Measurements from ENCODE around the gene KATNAL2.
A peak's percentile ranks its signal among the peaks of the same experiment; 100 is the strongest.

Gene KATNAL2
- 0.61 to 1.7 (median 1.2) reads per million in 3 donors for total RNA-seq

- Histone ChIP-seq H3K27me3 (replicated peaks; ENCODE audit: control insufficient read depth, insufficient read depth, low read length, poor library complexity, severe bottlenecking) (no peaks in the 10 kb centered on the region), H3K27ac (ENCODE audit: insufficient read depth, low read length, poor library complexity, severe bottlenecking) (peak within 1 kb of the TSS; percentile 49)
- peak; percentile 62 to 67 (median 62) for DNase-seq
These were observed at the start of gene KATNAL2, which contains the start of gene PIAS2 for GRCh38 chr18:46917108-46917802. Gene KATNAL2, plus strand, starts transcription at chr18:46917602. Its CDS starts 29,271 bp downstream, at chr18:46946873. Gene PIAS2, minus strand, starts transcription at chr18:46917507. Its CDS starts 162 bp downstream, at chr18:46917345.

DNA sequence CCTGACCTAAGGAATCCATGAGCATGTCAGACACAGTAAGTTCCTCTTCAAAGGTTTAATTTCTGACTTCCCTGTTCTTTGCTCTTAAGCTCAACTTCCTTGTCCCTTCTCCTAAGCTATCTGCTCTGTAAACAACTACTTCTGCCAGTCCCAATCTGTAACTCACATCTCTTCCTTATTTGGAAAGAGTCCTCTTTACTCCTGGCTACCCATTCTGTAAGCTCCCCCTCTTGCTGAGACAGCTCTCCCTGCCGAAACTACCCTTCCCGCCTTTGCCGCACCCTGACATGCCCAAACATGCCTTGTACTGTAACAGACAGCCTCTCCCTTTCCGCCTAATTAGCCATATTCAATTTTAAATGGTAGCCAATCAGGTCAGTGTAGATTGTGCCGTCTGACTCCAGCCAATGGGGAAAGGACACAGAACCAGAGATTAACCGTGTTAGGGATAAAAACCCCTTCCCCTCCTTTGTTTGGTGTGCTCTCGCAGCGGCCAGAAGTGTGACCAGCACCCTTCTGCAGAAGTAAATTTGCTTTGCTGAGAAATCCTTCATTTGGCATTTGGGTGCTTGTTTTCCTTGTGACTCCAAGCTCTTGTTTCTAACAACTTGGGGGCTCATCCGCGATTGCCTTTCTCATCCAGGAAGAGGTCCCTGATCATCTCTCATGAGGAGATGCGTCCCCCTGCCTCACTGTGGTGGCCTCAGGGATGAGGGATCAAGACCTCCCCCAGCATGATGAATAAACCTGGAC is 49.1 kb upstream of the KATNAL2 start:
- peaks cover 3% of the 10 kb centered on the region for H3K36me3 ChIP-seq (ENCODE audit: control insufficient read depth, insufficient read depth, low read length)

More at GRCh38 chr18:46917108-46917802, at the start of gene KATNAL2, which contains the start of gene PIAS2:
- no peaks in the 10 kb centered on the region for H3K4me1 ChIP-seq (ENCODE audit: control insufficient read depth, insufficient read depth, low read length, poor library complexity, severe bottlenecking)
- H3K9me3 ChIP-seq (ENCODE audit: control insufficient read depth, low read length): no peaks in the 10 kb centered on the region
- no peaks in the 10 kb centered on the region for H3K36me3 ChIP-seq (ENCODE audit: control insufficient read depth, insufficient read depth, low read length)
- H3K4me3 ChIP-seq (ENCODE audit: insufficient read depth, low read depth, low read length, poor library complexity, severe bottlenecking): peak within 1 kb of the TSS; percentile 64

GRCh38 chr18:46877329-46877987 is 39.9 kb upstream of the KATNAL2 start:
- peaks cover 7% of the 10 kb centered on the region for H3K36me3 ChIP-seq (ENCODE audit: control insufficient read depth, insufficient read depth, low read length)

More for the DNA sequence above, 49.1 kb upstream of the KATNAL2 start:
- Histone ChIP-seq H3K27ac (ENCODE audit: insufficient read depth, low read length, poor library complexity, severe bottlenecking) (no peak overlapping the region), H3K9me3 (ENCODE audit: control insufficient read depth, low read length) (peaks cover 10% of the 10 kb centered on the region), H3K4me3 (ENCODE audit: insufficient read depth, low read depth, low read length, poor library complexity, severe bottlenecking) (no peak overlapping the region), H3K27me3 (replicated peaks; ENCODE audit: control insufficient read depth, insufficient read depth, low read length, poor library complexity, severe bottlenecking) (no peaks in the 10 kb centered on the region), H3K4me1 (ENCODE audit: control insufficient read depth, insufficient read depth, low read length, poor library complexity, severe bottlenecking) (no peaks in the 10 kb centered on the region)
- no peak for DNase-seq

DNA sequence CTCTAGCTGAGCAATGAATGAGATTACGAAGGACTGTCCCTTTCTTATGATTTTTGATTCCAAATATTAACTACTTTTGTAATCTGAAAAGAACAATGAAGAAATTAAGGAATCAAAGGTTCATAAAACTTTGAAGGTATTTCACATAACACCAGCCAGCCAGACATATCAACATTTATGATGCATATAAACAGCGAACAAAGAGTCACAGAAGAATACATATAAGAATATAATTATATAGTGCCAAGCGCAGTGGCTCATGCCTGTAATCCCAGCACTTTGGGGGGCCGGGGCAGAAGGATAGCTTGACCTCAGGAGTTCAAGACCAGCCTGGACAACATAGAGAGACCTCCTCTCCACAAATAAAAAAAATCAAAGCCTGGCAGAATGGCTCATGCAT is 34.2 kb upstream of the KATNAL2 start:
- no peaks in the 10 kb centered on the region for H3K4me1 ChIP-seq (ENCODE audit: control insufficient read depth, insufficient read depth, low read length, poor library complexity, severe bottlenecking)
- no peaks in the 10 kb centered on the region for H3K27me3 ChIP-seq (replicated peaks; ENCODE audit: control insufficient read depth, insufficient read depth, low read length, poor library complexity, severe bottlenecking)
- H3K36me3 ChIP-seq (ENCODE audit: control insufficient read depth, insufficient read depth, low read length): peaks cover 7% of the 10 kb centered on the region
- no peaks in the 10 kb centered on the region for H3K9me3 ChIP-seq (ENCODE audit: control insufficient read depth, low read length)
- H3K4me3 ChIP-seq (ENCODE audit: insufficient read depth, low read depth, low read length, poor library complexity, severe bottlenecking): no peak overlapping the region
- DNase-seq: no peak
- H3K27ac ChIP-seq (ENCODE audit: insufficient read depth, low read length, poor library complexity, severe bottlenecking): no peak overlapping the region

More at GRCh38 chr18:46877329-46877987, 39.9 kb upstream of the KATNAL2 start:
- Histone ChIP-seq H3K27ac (ENCODE audit: insufficient read depth, low read length, poor library complexity, severe bottlenecking) (no peak overlapping the region), H3K4me1 (ENCODE audit: control insufficient read depth, insufficient read depth, low read length, poor library complexity, severe bottlenecking) (no peaks in the 10 kb centered on the region), H3K9me3 (ENCODE audit: control insufficient read depth, low read length) (peaks cover 2% of the 10 kb centered on the region), H3K4me3 (ENCODE audit: insufficient read depth, low read depth, low read length, poor library complexity, severe bottlenecking) (no peak overlapping the region), H3K27me3 (replicated peaks; ENCODE audit: control insufficient read depth, insufficient read depth, low read length, poor library complexity, severe bottlenecking) (no peaks in the 10 kb centered on the region)
- DNase-seq: no peak

- Histone ChIP-seq H3K27ac (ENCODE audit: insufficient read depth, low read length, poor library complexity, severe bottlenecking) (no peak overlapping the region), H3K27me3 (replicated peaks; ENCODE audit: control insufficient read depth, insufficient read depth, low read length, poor library complexity, severe bottlenecking) (no peaks in the 10 kb centered on the region), H3K9me3 (ENCODE audit: control insufficient read depth, low read length) (no peaks in the 10 kb centered on the region), H3K36me3 (ENCODE audit: control insufficient read depth, insufficient read depth, low read length) (peaks cover 14% of the 10 kb centered on the region), H3K4me3 (ENCODE audit: insufficient read depth, low read depth, low read length, poor library complexity, severe bottlenecking) (no peak overlapping the region), H3K4me1 (ENCODE audit: control insufficient read depth, insufficient read depth, low read length, poor library complexity, severe bottlenecking) (no peaks in the 10 kb centered on the region)
- no peak for DNase-seq
These were observed 30.5 kb upstream of the KATNAL2 start for GRCh38 chr18:46886893-46887292.

DNA sequence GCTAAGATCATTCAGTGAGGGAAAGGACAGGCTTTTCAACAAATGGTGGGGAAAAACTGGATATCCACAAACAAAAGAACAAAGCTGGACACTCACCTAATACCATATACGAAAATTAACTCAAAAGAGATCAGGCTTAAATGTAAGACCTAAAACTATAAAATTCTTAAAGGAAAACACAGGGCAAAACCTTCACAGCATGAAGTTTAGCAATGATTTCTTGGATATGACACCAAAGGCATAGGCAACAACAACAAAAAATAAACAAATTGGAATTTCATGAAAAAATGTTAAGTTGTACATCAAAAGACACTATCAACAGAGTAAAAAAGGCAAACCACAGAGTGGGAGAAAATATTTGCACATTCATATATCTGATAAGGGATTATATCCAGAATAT is 28.4 kb upstream of the KATNAL2 start:
- Histone ChIP-seq H3K36me3 (ENCODE audit: control insufficient read depth, insufficient read depth, low read length) (peaks cover 14% of the 10 kb centered on the region), H3K4me1 (ENCODE audit: control insufficient read depth, insufficient read depth, low read length, poor library complexity, severe bottlenecking) (no peaks in the 10 kb centered on the region), H3K27me3 (replicated peaks; ENCODE audit: control insufficient read depth, insufficient read depth, low read length, poor library complexity, severe bottlenecking) (no peaks in the 10 kb centered on the region)

DNA sequence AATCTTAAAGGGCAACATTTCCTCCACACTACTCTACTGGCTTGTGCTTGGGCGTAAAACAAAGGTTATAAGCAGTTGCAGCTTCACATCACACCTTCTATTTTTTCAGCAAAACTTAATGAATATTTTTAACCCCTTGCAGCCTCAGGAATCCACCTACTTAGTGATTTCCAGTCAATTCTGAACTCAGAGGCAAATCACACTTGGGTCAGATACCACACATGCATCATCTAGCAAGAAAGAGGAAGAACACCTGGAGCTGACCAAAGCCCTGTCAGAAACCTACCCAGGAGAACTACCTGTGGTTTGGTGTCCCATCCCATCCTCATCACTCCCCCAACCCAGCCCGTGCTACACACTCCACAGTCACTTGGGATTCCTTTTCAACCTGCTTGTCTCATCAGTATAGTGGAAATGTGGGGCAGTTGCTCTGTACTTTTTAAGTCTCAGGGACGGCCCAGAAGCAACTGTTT is 25.6 kb upstream of the KATNAL2 start:
- no peak overlapping the region for H3K4me3 ChIP-seq (ENCODE audit: insufficient read depth, low read depth, low read length, poor library complexity, severe bottlenecking)
- DNase-seq: no peak
- H3K27me3 ChIP-seq (replicated peaks; ENCODE audit: control insufficient read depth, insufficient read depth, low read length, poor library complexity, severe bottlenecking): no peaks in the 10 kb centered on the region
- H3K4me1 ChIP-seq (ENCODE audit: control insufficient read depth, insufficient read depth, low read length, poor library complexity, severe bottlenecking): no peaks in the 10 kb centered on the region
- H3K36me3 ChIP-seq (ENCODE audit: control insufficient read depth, insufficient read depth, low read length): peaks cover 14% of the 10 kb centered on the region
- no peaks in the 10 kb centered on the region for H3K9me3 ChIP-seq (ENCODE audit: control insufficient read depth, low read length)
- H3K27ac ChIP-seq (ENCODE audit: insufficient read depth, low read length, poor library complexity, severe bottlenecking): no peak overlapping the region

More for the DNA sequence above, 28.4 kb upstream of the KATNAL2 start:
- no peak overlapping the region for H3K27ac ChIP-seq (ENCODE audit: insufficient read depth, low read length, poor library complexity, severe bottlenecking)
- no peaks in the 10 kb centered on the region for H3K9me3 ChIP-seq (ENCODE audit: control insufficient read depth, low read length)
- no peak for DNase-seq
- no peak overlapping the region for H3K4me3 ChIP-seq (ENCODE audit: insufficient read depth, low read depth, low read length, poor library complexity, severe bottlenecking)

GRCh38 chr18:46892842-46893241 is 24.6 kb upstream of the KATNAL2 start:
- H3K27me3 ChIP-seq (replicated peaks; ENCODE audit: control insufficient read depth, insufficient read depth, low read length, poor library complexity, severe bottlenecking): no peaks in the 10 kb centered on the region
- H3K9me3 ChIP-seq (ENCODE audit: control insufficient read depth, low read length): no peaks in the 10 kb centered on the region
- H3K4me1 ChIP-seq (ENCODE audit: control insufficient read depth, insufficient read depth, low read length, poor library complexity, severe bottlenecking): no peaks in the 10 kb centered on the region
- peaks cover 14% of the 10 kb centered on the region for H3K36me3 ChIP-seq (ENCODE audit: control insufficient read depth, insufficient read depth, low read length)
- DNase-seq: no peak
- H3K4me3 ChIP-seq (ENCODE audit: insufficient read depth, low read depth, low read length, poor library complexity, severe bottlenecking): no peak overlapping the region
- H3K27ac ChIP-seq (ENCODE audit: insufficient read depth, low read length, poor library complexity, severe bottlenecking): no peak overlapping the region

- H3K4me1 ChIP-seq (ENCODE audit: control insufficient read depth, insufficient read depth, low read length, poor library complexity, severe bottlenecking): no peaks in the 10 kb centered on the region
- no peak overlapping the region for H3K4me3 ChIP-seq (ENCODE audit: insufficient read depth, low read depth, low read length, poor library complexity, severe bottlenecking)
- no peak overlapping the region for H3K27ac ChIP-seq (ENCODE audit: insufficient read depth, low read length, poor library complexity, severe bottlenecking)
- H3K27me3 ChIP-seq (replicated peaks; ENCODE audit: control insufficient read depth, insufficient read depth, low read length, poor library complexity, severe bottlenecking): no peaks in the 10 kb centered on the region
- no peak for DNase-seq
- peaks cover 14% of the 10 kb centered on the region for H3K36me3 ChIP-seq (ENCODE audit: control insufficient read depth, insufficient read depth, low read length)
- no peaks in the 10 kb centered on the region for H3K9me3 ChIP-seq (ENCODE audit: control insufficient read depth, low read length)
These were observed 24.0 kb upstream of the KATNAL2 start for GRCh38 chr18:46893360-46893759.
